Measurements from ENCODE around the gene DDA1.

DDA1 gene

DNA sequence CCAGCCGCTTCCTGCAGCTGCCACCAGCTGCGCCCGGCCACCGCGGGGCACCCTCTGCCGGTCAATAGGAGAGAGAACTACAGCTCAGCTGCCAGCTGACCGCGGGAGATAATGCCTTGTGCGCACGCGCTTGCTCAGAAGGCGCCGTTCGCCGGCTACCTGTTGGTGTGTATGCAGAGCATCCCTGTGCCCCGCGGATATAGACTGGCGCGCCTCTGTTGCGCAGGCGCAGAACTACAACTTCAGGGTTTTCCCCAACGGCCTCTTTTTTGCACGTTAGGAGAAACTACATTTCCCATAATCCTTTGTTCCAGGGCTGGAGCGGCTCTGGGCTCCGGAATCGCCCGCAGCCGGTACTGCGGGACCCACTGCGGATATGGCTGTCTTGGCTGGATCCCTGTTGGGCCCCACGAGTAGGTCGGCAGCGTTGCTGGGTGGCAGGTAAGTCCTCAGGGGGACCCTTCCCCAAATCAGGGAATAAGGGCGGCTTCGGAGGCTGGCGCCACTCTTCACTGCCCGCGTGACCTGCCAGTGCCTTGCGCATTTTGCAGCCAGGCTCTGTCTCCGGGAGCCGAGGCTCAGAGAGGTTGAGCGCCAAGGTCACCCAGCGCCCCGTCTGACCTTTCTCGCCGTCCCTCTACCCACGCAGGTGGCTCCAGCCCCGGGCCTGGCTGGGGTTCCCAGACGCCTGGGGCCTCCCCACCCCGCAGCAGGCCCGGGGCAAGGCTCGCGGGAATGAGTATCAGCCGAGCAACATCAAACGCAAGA lies 3.7 kb upstream of the DDA1 start, which contains the start of gene MRPL34:
Gene MRPL34 (plus strand): TSS at position 356 of the 768 bp plus-strand sequence. CDS start 21 bp downstream, at position 377.
- H3K4me1 ChIP-seq (ENCODE audit: control insufficient read depth, insufficient read depth, low read length): peaks cover 10% of the 10 kb centered on the region
- H3K9ac ChIP-seq (ENCODE audit: low read depth, low read length): peak within 1 kb of the TSS; percentile 82
- H3K27me3 ChIP-seq (ENCODE audit: control insufficient read depth, insufficient read depth, low read length): no peaks in the 10 kb centered on the region
- peak within 1 kb of the TSS; percentile 92 for H3K4me3 ChIP-seq (ENCODE audit: low read depth, low read length)
- H3K36me3 ChIP-seq (ENCODE audit: control insufficient read depth, insufficient read depth, low read length): peaks cover 6% of the 10 kb centered on the region
- no peaks in the 10 kb centered on the region for H3K9me3 ChIP-seq (ENCODE audit: control insufficient read depth, insufficient read depth, low read length)

DNA sequence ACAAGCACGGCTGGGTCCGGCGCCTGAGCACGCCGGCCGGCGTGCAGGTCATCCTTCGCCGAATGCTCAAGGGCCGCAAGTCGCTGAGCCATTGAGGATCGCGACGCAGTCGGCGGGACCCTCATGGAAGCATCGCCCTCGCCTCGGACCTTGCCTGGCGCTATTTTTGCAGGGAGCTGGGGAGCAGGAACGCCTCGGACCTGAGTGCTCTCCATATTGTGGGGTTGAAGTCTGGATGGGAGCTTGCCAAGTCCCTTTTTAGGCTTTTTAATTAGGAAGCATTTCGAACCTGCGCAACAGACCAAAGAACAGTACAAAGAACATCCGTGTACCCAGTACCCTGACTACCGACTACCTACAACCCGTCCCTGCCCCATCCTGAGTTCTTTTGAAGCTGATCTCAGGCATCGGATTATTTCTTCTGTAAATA lies 3.1 kb upstream of the DDA1 start:
- Histone ChIP-seq H3K4me3 (ENCODE audit: low read depth, low read length) (peak overlapping the region; percentile 92), H3K36me3 (ENCODE audit: control insufficient read depth, insufficient read depth, low read length) (peaks cover under 1% of the 10 kb centered on the region), H3K9me3 (ENCODE audit: control insufficient read depth, insufficient read depth, low read length) (no peaks in the 10 kb centered on the region), H3K4me1 (ENCODE audit: control insufficient read depth, insufficient read depth, low read length) (peaks cover 10% of the 10 kb centered on the region), H3K27me3 (ENCODE audit: control insufficient read depth, insufficient read depth, low read length) (no peaks in the 10 kb centered on the region), H3K9ac (ENCODE audit: low read depth, low read length) (peak overlapping the region; percentile 82)

DNA sequence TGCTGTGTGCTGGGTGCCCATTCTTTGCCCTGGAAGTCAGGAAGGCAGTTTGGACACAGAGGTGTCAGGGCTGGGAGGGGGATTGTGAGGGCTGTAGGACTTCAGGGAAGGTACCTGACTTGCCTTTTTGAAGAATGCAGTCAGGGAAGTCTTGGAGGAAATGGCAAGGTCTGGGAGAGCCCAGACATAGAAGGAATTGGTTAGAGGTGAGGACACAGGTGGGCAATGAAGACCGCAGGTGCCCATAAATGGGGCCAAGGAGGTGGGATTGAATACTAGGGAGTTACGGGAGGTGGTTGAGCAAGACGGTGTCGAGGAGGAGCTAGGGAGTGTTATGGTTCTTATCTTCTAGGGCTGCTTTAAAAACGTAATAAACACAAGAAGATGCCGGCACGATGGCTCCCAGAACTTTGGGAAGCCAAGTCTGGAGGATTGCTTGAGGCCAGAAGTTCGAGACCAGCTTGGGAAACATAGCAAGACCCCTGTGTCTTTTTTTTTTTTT lies 1.4 kb upstream of the DDA1 start:
- no peak overlapping the region for H3K4me3 ChIP-seq (ENCODE audit: low read depth, low read length)
- no peaks in the 10 kb centered on the region for H3K27me3 ChIP-seq (ENCODE audit: control insufficient read depth, insufficient read depth, low read length)
- peaks cover 5% of the 10 kb centered on the region for H3K36me3 ChIP-seq (ENCODE audit: control insufficient read depth, insufficient read depth, low read length)
- H3K4me1 ChIP-seq (ENCODE audit: control insufficient read depth, insufficient read depth, low read length): peaks cover 7% of the 10 kb centered on the region
- no peaks in the 10 kb centered on the region for H3K9me3 ChIP-seq (ENCODE audit: control insufficient read depth, insufficient read depth, low read length)
- no peak overlapping the region for H3K9ac ChIP-seq (ENCODE audit: low read depth, low read length)

DNA sequence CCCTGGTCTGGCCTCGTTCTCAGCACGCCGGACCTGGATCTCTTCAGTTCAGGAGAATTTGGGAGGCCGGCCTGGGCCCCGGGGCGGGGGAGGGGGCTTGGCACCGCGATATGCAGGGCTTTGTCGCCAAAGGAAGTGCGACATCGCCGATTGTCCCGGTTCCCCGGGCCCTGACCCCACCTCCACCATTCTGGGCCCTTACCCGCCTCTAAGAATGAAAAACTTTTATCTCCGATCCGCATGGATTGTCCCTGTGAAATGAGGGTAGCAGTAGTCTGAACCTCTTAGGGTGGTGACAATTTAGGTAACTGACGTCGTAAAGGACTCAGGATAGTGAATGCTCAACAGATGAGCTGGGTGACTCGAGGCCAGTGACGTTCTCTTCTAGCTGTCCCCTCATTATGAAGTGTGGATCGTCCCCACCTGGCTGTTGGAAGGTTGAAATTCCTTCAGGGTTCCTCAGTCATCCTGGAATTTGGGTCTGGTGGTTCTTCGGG lies 650 bp downstream of the DDA1 start:
- Histone ChIP-seq H3K9ac (ENCODE audit: low read depth, low read length) (peak overlapping the region; percentile 60), H3K4me1 (ENCODE audit: control insufficient read depth, insufficient read depth, low read length) (no peaks in the 10 kb centered on the region), H3K27me3 (ENCODE audit: control insufficient read depth, insufficient read depth, low read length) (no peaks in the 10 kb centered on the region)

DNA sequence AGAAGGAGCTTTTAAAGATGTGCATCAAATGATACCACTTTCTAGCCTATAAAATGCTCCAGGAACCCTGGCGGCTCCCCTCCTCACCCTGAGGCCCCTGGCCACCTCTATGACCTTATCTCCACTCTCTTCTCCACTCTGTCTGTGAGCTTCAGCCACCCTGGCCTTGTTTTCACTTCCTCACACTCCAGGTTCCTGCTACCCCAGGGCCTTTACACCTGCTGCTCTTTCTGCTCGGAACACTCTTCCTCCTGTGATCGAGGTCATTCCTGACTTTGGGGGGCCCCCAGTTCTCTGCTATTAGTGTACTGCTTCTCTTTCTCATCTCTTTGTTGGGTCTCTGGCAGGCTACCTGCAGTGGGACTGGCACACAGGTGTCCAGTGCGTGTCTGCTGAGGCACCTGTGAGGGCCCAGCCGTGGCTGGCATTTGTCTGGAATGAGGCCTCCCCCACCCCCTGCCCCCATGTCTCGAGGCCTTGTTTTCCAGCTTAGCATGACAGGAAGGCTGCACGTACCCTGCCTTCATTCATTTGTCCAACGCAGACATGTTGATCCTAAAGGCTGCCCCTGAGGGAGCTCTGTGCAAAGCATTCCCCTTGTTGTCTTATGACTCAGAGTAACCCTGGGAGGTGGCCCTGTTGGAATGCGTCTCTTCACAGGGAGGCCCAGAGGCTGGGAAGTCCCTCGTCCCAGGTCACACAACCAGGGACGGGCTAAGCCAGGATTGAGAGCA lies 2.3 kb downstream of the DDA1 start:
- Histone ChIP-seq H3K36me3 (ENCODE audit: control insufficient read depth, insufficient read depth, low read length) (peaks cover 19% of the 10 kb centered on the region), H3K27me3 (ENCODE audit: control insufficient read depth, insufficient read depth, low read length) (no peaks in the 10 kb centered on the region), H3K4me3 (ENCODE audit: low read depth, low read length) (no peak overlapping the region), H3K4me1 (ENCODE audit: control insufficient read depth, insufficient read depth, low read length) (no peaks in the 10 kb centered on the region), H3K9ac (ENCODE audit: low read depth, low read length) (no peak overlapping the region), H3K9me3 (ENCODE audit: control insufficient read depth, insufficient read depth, low read length) (no peaks in the 10 kb centered on the region)

More for the DNA sequence above, 650 bp downstream of the DDA1 start:
- Histone ChIP-seq H3K9me3 (ENCODE audit: control insufficient read depth, insufficient read depth, low read length) (no peaks in the 10 kb centered on the region), H3K4me3 (ENCODE audit: low read depth, low read length) (peak overlapping the region; percentile 94), H3K36me3 (ENCODE audit: control insufficient read depth, insufficient read depth, low read length) (peaks cover 12% of the 10 kb centered on the region)

DNA sequence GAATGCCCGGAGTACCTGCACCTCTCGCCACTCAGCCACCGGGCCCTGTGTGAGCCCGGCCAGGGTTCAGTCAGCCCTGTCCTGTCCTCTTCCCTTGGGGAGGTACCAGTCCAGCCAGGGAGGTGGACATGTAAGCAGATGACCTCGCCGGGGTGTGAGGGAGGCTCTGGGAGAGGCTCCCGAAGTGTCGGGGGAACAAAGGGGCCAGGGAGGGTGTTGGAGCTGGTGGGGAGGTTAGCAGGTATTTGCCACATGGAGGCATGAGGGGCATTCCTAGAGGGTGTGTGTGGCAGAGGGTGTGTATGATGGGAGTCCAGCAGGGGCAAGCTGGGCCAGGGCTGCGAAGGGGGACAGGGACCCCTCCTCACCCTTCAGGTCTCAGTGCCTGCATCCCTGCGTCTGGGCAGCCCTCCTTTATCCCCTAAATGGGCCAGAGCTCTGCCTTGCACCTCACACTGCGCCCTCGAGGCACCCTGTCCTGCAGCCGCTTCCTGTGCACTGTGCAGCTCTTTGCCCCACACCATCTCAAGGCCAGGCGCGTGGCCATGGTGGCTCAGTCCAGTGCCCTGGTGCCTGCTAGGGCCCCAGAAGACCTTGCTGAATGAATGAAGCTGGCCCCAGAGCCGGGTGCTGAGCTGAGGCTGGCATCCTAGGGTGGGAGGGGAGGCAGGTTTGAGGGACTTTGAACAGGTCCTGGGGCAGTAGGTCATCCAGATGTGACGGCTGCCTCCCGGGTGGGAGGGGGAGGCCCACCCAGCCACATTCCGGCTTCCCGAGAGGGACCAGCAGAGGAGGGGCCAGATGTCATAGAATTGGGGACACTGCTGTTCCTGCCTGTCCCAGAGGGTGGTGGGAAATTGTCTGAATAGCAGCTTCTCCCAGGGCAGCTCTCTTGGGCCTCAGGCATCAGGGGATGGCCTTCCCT lies 3.1 kb downstream of the DDA1 start:
- H3K4me1 ChIP-seq (ENCODE audit: control insufficient read depth, insufficient read depth, low read length): no peaks in the 10 kb centered on the region

DNA sequence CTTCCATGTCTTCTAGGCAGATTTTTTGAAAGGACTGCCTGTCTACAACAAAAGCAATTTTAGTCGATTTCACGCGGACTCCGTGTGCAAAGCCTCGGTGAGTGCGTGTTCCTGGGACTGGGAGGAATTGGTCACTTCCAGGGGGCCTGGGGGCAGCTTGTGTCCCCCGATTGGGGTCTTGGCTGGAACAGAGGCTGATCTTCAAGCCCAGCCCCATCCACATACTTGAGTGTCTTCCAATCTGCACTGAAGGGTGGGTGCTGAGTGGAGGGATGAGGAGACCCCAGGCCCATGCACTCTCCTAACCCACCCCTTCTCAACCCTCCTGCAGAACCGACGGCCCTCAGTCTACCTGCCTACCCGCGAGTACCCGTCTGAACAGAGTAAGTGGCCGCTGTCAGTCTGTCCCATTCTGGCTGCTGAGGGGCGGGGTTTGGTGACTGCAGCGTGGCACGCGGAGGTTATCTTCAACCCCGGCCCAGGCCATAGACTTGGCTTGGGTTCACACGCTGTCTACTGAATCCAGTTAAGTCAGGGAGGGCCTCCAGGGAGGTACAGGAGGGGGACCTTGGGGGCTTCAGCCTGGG lies 4.7 kb downstream of the DDA1 start:
- Histone ChIP-seq H3K27me3 (ENCODE audit: control insufficient read depth, insufficient read depth, low read length) (no peaks in the 10 kb centered on the region), H3K9me3 (ENCODE audit: control insufficient read depth, insufficient read depth, low read length) (no peaks in the 10 kb centered on the region), H3K4me1 (ENCODE audit: control insufficient read depth, insufficient read depth, low read length) (no peaks in the 10 kb centered on the region), H3K36me3 (ENCODE audit: control insufficient read depth, insufficient read depth, low read length) (peaks cover 25% of the 10 kb centered on the region), H3K9ac (ENCODE audit: low read depth, low read length) (no peak overlapping the region), H3K4me3 (ENCODE audit: low read depth, low read length) (no peak overlapping the region)

More for the DNA sequence above, 3.1 kb downstream of the DDA1 start:
- H3K9ac ChIP-seq (ENCODE audit: low read depth, low read length): no peak overlapping the region
- no peaks in the 10 kb centered on the region for H3K27me3 ChIP-seq (ENCODE audit: control insufficient read depth, insufficient read depth, low read length)
- H3K36me3 ChIP-seq (ENCODE audit: control insufficient read depth, insufficient read depth, low read length): peaks cover 21% of the 10 kb centered on the region
- no peak overlapping the region for H3K4me3 ChIP-seq (ENCODE audit: low read depth, low read length)
- H3K9me3 ChIP-seq (ENCODE audit: control insufficient read depth, insufficient read depth, low read length): no peaks in the 10 kb centered on the region

DNA sequence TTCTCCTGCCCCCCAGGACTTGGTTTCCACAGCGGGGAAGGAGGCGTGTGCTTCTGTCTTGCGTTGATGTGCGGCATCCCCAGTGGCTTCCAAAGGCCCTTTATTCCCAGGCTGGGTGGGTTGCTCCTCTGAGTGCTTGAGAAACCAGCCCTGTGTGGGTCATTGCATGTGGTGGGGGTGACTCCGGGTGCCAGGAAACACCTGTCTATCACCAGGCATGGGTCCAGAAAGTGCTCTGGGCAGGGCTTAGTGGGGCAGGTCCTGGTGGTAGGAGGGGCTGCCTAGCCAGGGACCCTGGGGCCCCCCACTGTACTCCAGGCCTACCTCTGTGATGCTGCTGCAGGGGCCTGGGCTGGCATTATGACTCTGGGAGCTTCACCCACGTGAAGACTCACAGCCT lies 9.6 kb downstream of the DDA1 start:
- Histone ChIP-seq H3K36me3 (ENCODE audit: control insufficient read depth, insufficient read depth, low read length) (peaks cover 42% of the 10 kb centered on the region), H3K27me3 (ENCODE audit: control insufficient read depth, insufficient read depth, low read length) (no peaks in the 10 kb centered on the region), H3K9me3 (ENCODE audit: control insufficient read depth, insufficient read depth, low read length) (no peaks in the 10 kb centered on the region), H3K9ac (ENCODE audit: low read depth, low read length) (no peak overlapping the region), H3K4me1 (ENCODE audit: control insufficient read depth, insufficient read depth, low read length) (no peaks in the 10 kb centered on the region), H3K4me3 (ENCODE audit: low read depth, low read length) (no peak overlapping the region)

DNA sequence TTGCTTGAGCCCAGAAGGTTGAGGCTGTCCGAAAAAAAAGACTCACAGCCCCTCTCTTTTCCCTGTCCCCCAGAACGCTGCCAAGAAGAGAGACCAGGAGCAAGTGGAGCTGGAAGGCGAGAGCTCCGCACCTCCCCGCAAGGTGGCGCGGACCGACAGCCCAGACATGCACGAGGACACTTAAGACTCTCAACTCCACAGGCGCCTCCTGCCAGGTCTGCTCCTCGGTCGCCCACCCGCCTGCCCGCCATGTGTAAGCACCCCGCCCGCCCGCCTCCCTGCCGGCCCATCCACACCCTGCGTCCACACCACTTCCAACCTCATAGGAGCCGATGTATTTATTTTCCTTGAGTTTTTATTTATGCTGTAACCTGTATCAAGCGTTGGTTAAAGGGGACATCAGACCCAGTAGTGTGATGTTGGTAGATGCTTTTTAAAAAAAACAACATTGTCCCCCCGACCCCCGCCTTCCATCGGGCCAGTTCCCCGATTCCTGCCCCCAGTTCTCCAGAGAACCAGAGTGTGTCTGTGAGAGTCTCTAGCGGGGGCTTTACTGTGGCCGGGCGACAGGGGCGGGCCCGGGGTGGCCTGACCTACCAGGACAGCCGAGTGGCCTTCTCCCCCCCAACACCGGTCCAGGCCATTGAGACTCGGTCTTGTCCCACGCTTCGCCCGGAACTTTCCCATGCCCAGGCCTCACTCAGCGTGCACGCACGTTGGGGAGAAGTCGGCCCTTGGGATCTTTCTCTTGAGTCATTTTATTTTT lies 10.3 kb downstream of the DDA1 start:
- Histone ChIP-seq H3K36me3 (ENCODE audit: control insufficient read depth, insufficient read depth, low read length) (peaks cover 38% of the 10 kb centered on the region), H3K4me3 (ENCODE audit: low read depth, low read length) (no peak overlapping the region), H3K9me3 (ENCODE audit: control insufficient read depth, insufficient read depth, low read length) (no peaks in the 10 kb centered on the region), H3K4me1 (ENCODE audit: control insufficient read depth, insufficient read depth, low read length) (no peaks in the 10 kb centered on the region), H3K9ac (ENCODE audit: low read depth, low read length) (no peak overlapping the region), H3K27me3 (ENCODE audit: control insufficient read depth, insufficient read depth, low read length) (no peaks in the 10 kb centered on the region)

DNA sequence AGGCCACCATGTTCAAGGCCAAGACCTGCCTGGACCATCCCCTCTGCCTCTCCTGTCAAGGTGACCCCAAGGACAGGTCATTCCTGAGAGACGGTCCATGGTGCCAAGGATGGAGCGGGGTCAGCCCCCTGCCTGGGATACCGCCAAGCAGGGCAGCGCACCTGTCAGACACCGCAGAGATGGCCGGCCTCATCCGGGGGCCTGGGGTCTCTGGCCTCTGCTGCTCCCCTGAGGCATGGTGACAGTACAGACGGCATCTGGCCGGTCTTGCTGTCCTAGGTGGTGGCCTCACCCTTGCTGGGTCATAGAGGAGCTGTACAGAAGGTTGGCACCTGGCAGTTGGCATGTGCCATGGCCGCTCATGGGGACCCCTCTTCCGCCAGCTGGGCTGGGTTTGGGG lies 11.1 kb downstream of the DDA1 start:
- H3K9ac ChIP-seq (ENCODE audit: low read depth, low read length): no peak overlapping the region
- H3K9me3 ChIP-seq (ENCODE audit: control insufficient read depth, insufficient read depth, low read length): no peaks in the 10 kb centered on the region
- H3K27me3 ChIP-seq (ENCODE audit: control insufficient read depth, insufficient read depth, low read length): no peaks in the 10 kb centered on the region
- no peak overlapping the region for H3K4me3 ChIP-seq (ENCODE audit: low read depth, low read length)
- peaks cover 41% of the 10 kb centered on the region for H3K36me3 ChIP-seq (ENCODE audit: control insufficient read depth, insufficient read depth, low read length)
- no peaks in the 10 kb centered on the region for H3K4me1 ChIP-seq (ENCODE audit: control insufficient read depth, insufficient read depth, low read length)
